Activated gamma-delta T cell (primary cell): ENCODE results near the gene ODAD4.
"Not testable (repeated sequence)": the region's sequence is repeated elsewhere in the genome, so short reads cannot be mapped to it uniquely, and the experiment has no call there.

ENCODE experiments used
- DNase-seq: peaks from one replicate; lab custom pipeline; 2025; lab: John Stamatoyannopoulos, UW

ODAD4 gene

GRCh38 chr17:41912925-41913324 is 17.5 kb upstream of the ODAD4 start:
- no peak for DNase-seq

GRCh38 chr17:41913798-41914197 is 16.6 kb upstream of the ODAD4 start:
- no peak for DNase-seq

- no peak for DNase-seq
These were observed 16.1 kb upstream of the ODAD4 start for GRCh38 chr17:41914358-41914766.

GRCh38 chr17:41915020-41915419 is 15.4 kb upstream of the ODAD4 start:
- DNase-seq: no peak

GRCh38 chr17:41915566-41915965 is 14.9 kb upstream of the ODAD4 start:
- DNase-seq: no peak

- no peak for DNase-seq
These were observed 13.2 kb upstream of the ODAD4 start for GRCh38 chr17:41917192-41917591.

GRCh38 chr17:41917679-41918313 is 12.6 kb upstream of the ODAD4 start:
- DNase-seq: peak; percentile 19

- DNase-seq: peak; percentile 92
These were observed 11.9 kb upstream of the ODAD4 start, which contains the start of gene ACLY for GRCh38 chr17:41918314-41919164. Gene ACLY (minus strand): TSS chr17:41918951. CDS start chr17:41913873, 5,078 bp downstream.

GRCh38 chr17:41919165-41919817 is 11.1 kb upstream of the ODAD4 start:
- no peak for DNase-seq

- no peak for DNase-seq
These were observed 10.4 kb upstream of the ODAD4 start for GRCh38 chr17:41919840-41920579.

- DNase-seq: no peak
These were observed 9.8 kb upstream of the ODAD4 start for GRCh38 chr17:41920580-41920955.

GRCh38 chr17:41925991-41926590 is 4.3 kb upstream of the ODAD4 start:
- no peak for DNase-seq

GRCh38 chr17:41928693-41929251 is 1.6 kb upstream of the ODAD4 start:
- no peak for DNase-seq

GRCh38 chr17:41930833-41931156 is 378 bp downstream of the ODAD4 start:
- not testable (repeated sequence) for DNase-seq

- not testable (repeated sequence) for DNase-seq
These were observed 1.3 kb downstream of the ODAD4 start for GRCh38 chr17:41931715-41932114.

- no peak for DNase-seq
These were observed 2.5 kb downstream of the ODAD4 start for GRCh38 chr17:41932816-41933389.

- no peak for DNase-seq
These were observed 5.2 kb downstream of the ODAD4 start for GRCh38 chr17:41935641-41936040.

- no peak for DNase-seq
These were observed 7.8 kb downstream of the ODAD4 start for GRCh38 chr17:41937970-41938954.

- no peak for DNase-seq
These were observed 8.8 kb downstream of the ODAD4 start for GRCh38 chr17:41939044-41939692.
